Stimulated activated CD4-positive, alpha-beta T cell treated with anti-CD3 and anti-CD28 coated beads, TNF-alpha, amount 100 ng/mL, for 24 hours (primary cell): ENCODE data around the gene LRRC37B.
"Not testable (repeated sequence)": the region's sequence is repeated elsewhere in the genome, so short reads cannot be mapped to it uniquely, and the experiment has no call there.

Experiments used
- DNase-seq, 3 experiments: peaks; one replicate each; pipeline ENCODE4 v3.0.0-alpha.2; 2020; ENCODE audit warnings: low read depth in 3 of 3

The LRRC37B gene

DNA sequence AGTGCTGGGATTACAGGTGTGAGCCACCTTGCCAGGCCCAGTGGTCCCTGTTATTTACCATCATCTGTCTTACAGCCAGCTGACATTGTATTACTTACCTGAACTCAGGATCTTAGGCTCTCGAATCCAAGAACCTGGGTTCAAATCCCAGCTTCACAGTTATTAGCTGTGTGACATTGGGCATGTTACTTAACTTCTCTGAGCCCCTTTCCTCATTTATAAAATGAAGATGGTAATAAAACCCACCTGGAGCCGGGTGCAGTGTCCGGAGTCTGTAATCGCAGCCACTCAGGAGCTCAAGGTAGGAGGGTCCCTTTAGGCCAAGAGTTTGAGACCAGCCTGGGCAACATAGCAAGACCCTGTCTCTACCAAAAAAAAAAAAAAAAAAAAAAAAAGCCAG lies 79.7 kb downstream of the LRRC37B start:
- DNase-seq = not testable (repeated sequence)

DNA sequence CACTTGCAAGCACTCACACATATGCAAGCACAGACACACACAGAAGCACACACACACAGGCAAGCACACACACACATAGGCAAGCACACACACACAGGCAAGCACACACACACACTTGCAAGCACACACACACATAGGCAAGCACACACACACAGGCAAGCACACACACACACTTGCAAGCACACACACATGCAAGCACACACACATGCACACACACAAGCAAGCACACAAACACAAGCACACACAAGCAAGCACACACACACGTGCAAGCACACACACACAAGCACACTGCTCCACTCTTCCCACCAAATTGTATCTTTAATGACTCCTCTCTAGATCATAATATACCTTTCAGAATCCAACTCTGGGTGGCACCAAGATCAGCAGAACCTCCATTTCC lies 84.9 kb downstream of the LRRC37B start:
- not testable (repeated sequence) for DNase-seq

- DNase-seq = no peak
These were observed 92.5 kb downstream of the LRRC37B start for GRCh38 chr17:32099686-32100085.

GRCh38 chr17:32100323-32100722 lies 93.1 kb downstream of the LRRC37B start:
- not testable (repeated sequence) for DNase-seq

DNA sequence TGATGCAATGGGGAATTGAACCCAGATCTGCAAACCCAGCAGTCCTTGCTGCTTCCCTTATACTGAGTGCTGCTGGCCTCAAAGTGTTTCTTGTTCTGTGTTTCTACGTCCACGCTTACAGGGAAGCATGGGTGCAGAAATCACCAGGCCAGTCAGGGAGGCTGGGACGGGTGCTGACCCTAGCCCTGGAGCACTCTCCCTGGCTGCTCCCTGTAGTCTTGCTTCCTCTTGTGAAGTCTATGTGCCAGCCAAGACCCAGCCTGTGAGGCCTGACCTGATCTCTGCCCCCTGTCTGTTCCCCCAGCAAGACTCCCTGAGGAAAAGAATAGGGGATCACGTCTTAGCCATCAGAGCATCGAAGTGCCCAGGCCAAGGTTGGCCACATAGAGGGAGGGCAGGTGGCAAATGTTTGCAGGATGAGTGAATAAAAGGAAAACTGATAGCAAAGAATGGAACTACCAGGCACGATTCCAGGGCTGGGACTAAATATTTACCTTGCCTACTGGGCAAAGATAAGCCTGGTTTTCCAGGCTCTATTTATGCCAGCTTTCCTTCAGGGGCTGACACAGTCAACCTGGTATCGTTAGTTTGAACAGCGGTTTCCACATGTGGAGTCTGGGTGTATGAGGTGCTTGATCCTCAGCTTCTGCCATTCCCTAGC lies 93.9 kb downstream of the LRRC37B start:
- DNase-seq = no peak

DNA sequence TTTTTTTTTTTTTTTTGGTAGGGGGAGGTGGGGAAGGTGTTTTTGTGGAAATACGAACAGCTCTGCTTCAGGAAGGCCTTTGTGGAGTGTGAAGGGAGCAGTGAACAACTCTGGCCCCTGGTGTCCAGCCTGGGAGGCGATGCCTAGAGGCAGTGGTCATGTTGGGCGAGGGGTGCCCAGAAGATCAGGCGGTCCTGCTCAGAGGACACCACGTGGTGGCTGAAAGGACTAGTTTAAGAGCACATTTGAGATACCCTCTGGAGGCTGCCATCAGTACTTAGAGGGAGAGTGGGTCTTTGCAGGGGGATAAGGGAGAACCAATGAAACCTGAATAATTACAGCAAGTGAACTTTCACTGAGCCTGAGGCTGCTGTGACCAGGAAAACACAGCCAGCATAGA lies 95.0 kb downstream of the LRRC37B start:
- DNase-seq = no peak

DNA sequence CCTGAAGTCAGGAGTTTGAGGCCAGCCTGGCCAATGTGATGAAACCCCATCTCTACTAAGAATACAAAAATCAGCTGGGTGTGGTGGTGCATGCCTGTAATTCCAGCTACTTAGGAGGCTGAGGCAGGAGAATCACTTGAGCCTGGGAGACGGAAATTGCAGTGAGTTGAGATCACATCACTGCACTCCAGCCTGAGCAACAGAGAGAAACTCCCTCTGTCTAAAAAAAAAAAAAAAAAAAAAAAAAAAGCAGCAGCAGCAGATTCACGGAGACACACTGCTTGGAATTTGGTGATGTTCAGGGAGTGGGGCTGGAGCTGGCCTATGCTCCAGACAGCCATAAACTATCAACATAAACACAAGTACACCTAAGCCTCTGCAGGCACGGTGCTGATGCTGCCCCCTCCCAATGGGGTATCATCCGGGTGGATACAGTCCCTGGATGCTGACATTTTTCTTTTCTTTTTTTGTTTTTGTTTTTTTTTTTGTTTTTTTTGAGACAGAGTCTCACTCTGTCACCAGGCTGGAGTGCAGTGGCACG lies 95.5 kb downstream of the LRRC37B start:
- DNase-seq = no peak
